ENCODE measurements around the gene SLC25A6. TPM values are rescaled to one million over a fixed set of nuclear protein-coding genes. Genes with fewer than 3 reads are reported as not detected.
A peak's percentile ranks its signal among the peaks of the same experiment; 100 is the strongest.
"Not testable (repeated sequence)": the region's sequence is repeated elsewhere in the genome, so short reads cannot be mapped to it uniquely, and the experiment has no call there.

Gene SLC25A6
- total RNA-seq, 1 donor from 2014 or later = 411 TPM

DNA sequence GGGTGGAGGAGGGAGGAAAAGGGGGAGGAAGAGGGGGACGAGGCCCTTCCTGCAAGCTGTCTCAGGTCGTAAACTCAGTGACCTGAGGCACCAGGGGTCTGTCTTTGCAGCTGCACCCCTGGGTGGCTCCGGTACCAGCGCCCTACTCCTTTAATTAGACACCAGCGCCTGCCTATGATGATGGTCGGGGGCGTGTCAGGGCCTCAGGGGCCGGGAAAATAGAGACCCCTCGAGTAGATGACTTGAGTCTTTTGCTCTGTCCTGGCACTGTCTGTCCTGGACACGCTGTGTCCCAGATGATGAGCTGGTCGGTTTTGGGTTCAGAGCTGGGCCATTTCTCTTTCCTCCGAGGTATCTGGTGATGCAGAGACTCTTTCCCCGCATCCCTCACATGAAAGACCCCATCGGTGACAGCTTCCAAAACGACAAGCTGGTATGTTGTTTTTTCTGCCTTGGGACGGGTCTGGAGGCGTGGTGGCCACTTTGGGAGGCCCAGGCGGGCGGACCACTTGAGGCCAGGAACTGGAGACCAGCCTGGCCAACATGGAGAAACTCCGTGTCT is 11.2 kb downstream of the SLC25A6 start:
- peaks cover 4% of the 10 kb centered on the region for H3K27me3 Mint-ChIP-seq (ENCODE audit: unreplicated experiment)
- no peaks in the 10 kb centered on the region for H3K4me1 Mint-ChIP-seq (ENCODE audit: low read depth, unreplicated experiment)
- H3K4me3 Mint-ChIP-seq (ENCODE audit: unreplicated experiment) = no peak overlapping the region
- H3K27ac Mint-ChIP-seq (ENCODE audit: unreplicated experiment) = no peak overlapping the region
- peak; percentile 11 for DNase-seq
- H3K9me3 Mint-ChIP-seq (ENCODE audit: unreplicated experiment) = no peaks in the 10 kb centered on the region
- TF ChIP-seq, protein P1, sequence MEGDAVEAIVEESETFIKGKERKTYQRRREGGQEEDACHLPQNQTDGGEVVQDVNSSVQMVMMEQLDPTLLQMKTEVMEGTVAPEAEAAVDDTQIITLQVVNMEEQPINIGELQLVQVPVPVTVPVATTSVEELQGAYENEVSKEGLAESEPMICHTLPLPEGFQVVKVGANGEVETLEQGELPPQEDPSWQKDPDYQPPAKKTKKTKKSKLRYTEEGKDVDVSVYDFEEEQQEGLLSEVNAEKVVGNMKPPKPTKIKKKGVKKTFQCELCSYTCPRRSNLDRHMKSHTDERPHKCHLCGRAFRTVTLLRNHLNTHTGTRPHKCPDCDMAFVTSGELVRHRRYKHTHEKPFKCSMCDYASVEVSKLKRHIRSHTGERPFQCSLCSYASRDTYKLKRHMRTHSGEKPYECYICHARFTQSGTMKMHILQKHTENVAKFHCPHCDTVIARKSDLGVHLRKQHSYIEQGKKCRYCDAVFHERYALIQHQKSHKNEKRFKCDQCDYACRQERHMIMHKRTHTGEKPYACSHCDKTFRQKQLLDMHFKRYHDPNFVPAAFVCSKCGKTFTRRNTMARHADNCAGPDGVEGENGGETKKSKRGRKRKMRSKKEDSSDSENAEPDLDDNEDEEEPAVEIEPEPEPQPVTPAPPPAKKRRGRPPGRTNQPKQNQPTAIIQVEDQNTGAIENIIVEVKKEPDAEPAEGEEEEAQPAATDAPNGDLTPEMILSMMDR (IDR thresholded peaks at IDR 0.05; ENCODE audit: partially characterized antibody, unreplicated experiment) = no peak
- H3K36me3 Mint-ChIP-seq (ENCODE audit: unreplicated experiment) = no peaks in the 10 kb centered on the region

GRCh38 chrX:1378306-1378759 is 13.6 kb downstream of the SLC25A6 start:
- TF ChIP-seq, protein P1 (IDR thresholded peaks at IDR 0.05; ENCODE audit: partially characterized antibody, unreplicated experiment) = no peak
- no peaks in the 10 kb centered on the region for H3K36me3 Mint-ChIP-seq (ENCODE audit: unreplicated experiment)
- no peak overlapping the region for H3K4me3 Mint-ChIP-seq (ENCODE audit: unreplicated experiment)
- H3K4me1 Mint-ChIP-seq (ENCODE audit: low read depth, unreplicated experiment) = no peaks in the 10 kb centered on the region
- H3K9me3 Mint-ChIP-seq (ENCODE audit: unreplicated experiment) = no peaks in the 10 kb centered on the region
- peak; percentile 12 for DNase-seq
- no peak overlapping the region for H3K27ac Mint-ChIP-seq (ENCODE audit: unreplicated experiment)
- peaks cover 4% of the 10 kb centered on the region for H3K27me3 Mint-ChIP-seq (ENCODE audit: unreplicated experiment)

DNA sequence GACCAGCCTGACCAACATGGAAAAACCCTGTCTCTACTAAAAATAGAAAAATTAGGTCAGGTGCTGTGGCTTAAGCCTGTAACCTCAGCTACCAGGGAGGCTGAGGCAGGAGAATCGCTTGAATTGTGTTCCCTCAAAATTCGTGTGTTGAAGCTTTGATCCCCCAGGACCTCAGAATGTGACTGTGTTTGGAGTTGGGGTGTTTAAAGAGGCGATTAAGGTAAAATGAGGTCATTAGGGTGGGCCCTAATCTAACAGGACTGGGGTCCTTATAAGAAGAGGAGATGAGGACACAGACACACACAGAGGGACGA is 23.6 kb downstream of the SLC25A6 start:
- Mint-ChIP-seq H3K4me1 (ENCODE audit: low read depth, unreplicated experiment) (no peaks in the 10 kb centered on the region), H3K4me3 (ENCODE audit: unreplicated experiment) (no peak overlapping the region), H3K9me3 (ENCODE audit: unreplicated experiment) (peaks cover 4% of the 10 kb centered on the region), H3K27me3 (ENCODE audit: unreplicated experiment) (peaks cover 4% of the 10 kb centered on the region), H3K27ac (ENCODE audit: unreplicated experiment) (no peak overlapping the region), H3K36me3 (ENCODE audit: unreplicated experiment) (no peaks in the 10 kb centered on the region)
- TF ChIP-seq, protein P1 (IDR thresholded peaks at IDR 0.05; ENCODE audit: partially characterized antibody, unreplicated experiment) = no peak
- DNase-seq = no peak

DNA sequence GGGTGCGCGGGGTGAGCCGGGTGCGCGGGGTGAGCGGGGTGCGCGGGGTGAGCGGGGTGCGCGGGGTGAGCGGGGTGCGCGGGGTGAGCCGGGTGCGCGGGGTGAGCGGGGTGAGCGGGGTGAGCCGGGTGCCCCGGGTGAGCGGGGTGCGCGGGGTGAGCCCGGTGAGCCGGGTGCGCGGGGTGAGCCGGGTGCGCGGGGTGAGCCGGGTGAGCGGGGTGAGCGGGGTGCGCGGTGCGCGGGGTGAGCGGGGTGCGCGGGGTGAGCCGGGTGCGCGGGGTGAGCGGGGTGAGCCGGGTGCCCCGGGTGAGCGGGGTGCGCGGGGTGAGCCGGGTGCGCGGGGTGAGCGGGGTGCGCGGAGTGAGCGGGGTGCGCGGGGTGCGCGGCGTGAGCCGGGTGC is 25.6 kb downstream of the SLC25A6 start:
- H3K4me1 Mint-ChIP-seq (ENCODE audit: low read depth, unreplicated experiment); H3K4me3 Mint-ChIP-seq (ENCODE audit: unreplicated experiment); H3K36me3 Mint-ChIP-seq (ENCODE audit: unreplicated experiment); H3K27ac Mint-ChIP-seq (ENCODE audit: unreplicated experiment); H3K9me3 Mint-ChIP-seq (ENCODE audit: unreplicated experiment); H3K27me3 Mint-ChIP-seq (ENCODE audit: unreplicated experiment): not testable (repeated sequence)
- peak; percentile 45 for DNase-seq

GRCh38 chrX:1361910-1362309 is 30.0 kb downstream of the SLC25A6 start:
- Mint-ChIP-seq H3K9me3 (ENCODE audit: unreplicated experiment) (peaks cover 7% of the 10 kb centered on the region), H3K4me1 (ENCODE audit: low read depth, unreplicated experiment) (no peaks in the 10 kb centered on the region), H3K27ac (ENCODE audit: unreplicated experiment) (no peak overlapping the region), H3K27me3 (ENCODE audit: unreplicated experiment) (peaks cover 11% of the 10 kb centered on the region), H3K36me3 (ENCODE audit: unreplicated experiment) (peaks cover 13% of the 10 kb centered on the region), H3K4me3 (ENCODE audit: unreplicated experiment) (no peak overlapping the region)
- TF ChIP-seq, protein P1 (IDR thresholded peaks at IDR 0.05; ENCODE audit: partially characterized antibody, unreplicated experiment) = no peak
- no peak for DNase-seq

All from glutamatergic neuron (in vitro differentiated cells).